HepG2 (cell line): ENCODE data around the gene FBXL20. TPM values are rescaled to one million over a fixed set of nuclear protein-coding genes. Genes with fewer than 3 reads are reported as not detected.
"Not testable (repeated sequence)": the region's sequence is repeated elsewhere in the genome, so short reads cannot be mapped to it uniquely, and the experiment has no call there.

Source experiments
- ATAC-seq: fragments of 200-7000 bp; cut with Tn5 transposase; 3 replicates; pipeline ENCODE4 v1.9.1; 2020; ENCODE audit warnings: mild to moderate bottlenecking, moderate library complexity
- BruUV-seq: library from RNA; stranded (reverse); fragments of 400-500 nt; replicated peaks from 2 replicates; lab custom pipeline; 2021; lab: Mats Ljungman, UMichigan
- CTCF ChIA-PET: fragments of 300-600 bp; formaldehyde crosslinking; extraction: SDS; loops from one replicate; lab custom pipeline; 2021; ENCODE audit warnings: low total read pairs, inconsistent platforms, low intra/inter-chr PET ratio; lab: Yijun Ruan, JAX
- POLR2A ChIA-PET: fragments of 350-600 bp; sonication (Branson Sonifier 250); formaldehyde crosslinking; loops from one replicate; lab custom pipeline; 2020; ENCODE audit warnings: antibody characterized with exemption, inconsistent platforms; lab: Yijun Ruan, JAX
- DNase-seq: peaks from one replicate; pipeline ENCODE4 v3.0.0-alpha.2; 2015; ENCODE audit warnings: low spot score
- FAIRE-seq: peaks from 3 replicates; lab custom pipeline; 2011; peaks lifted over from hg19 to GRCh38; lab: Jason Lieb, UNC
- H2AFZ ChIP-seq: one replicate; pipeline ENCODE4 v1.6.1; 2011; ENCODE audit warnings: low read length, inconsistent platforms
- H3K27ac ChIP-seq: fragments of 300-600 bp; 3 replicates; pipeline ENCODE4 v1.8.0; 2011; ENCODE audit warnings: mixed run types, mild to moderate bottlenecking, mixed read lengths, low read length, inconsistent platforms; ENCODE audit not compliant: insufficient read depth; ENCODE audit errors: extremely low read length
- H3K27me3 ChIP-seq, 2 experiments: fragments of 200-600 bp in 1 of 2; 2 replicates in 1 of 2; 3 replicates in 1 of 2; pipeline versions ENCODE4 v1.6.0 to v1.8.0; 2011; ENCODE audit warnings: low read length in 2 of 2, mild to moderate bottlenecking in 2 of 2, moderate library complexity in 2 of 2, inconsistent platforms in 1 of 2; ENCODE audit not compliant: insufficient read depth in 2 of 2, control insufficient read depth in 1 of 2
- H3K36me3 ChIP-seq, 2 experiments: fragments of 200-600 bp in 1 of 2; replicated peaks in 1 of 2; 2 replicates in 1 of 2; 3 replicates in 1 of 2; pipeline versions ENCODE4 v1.5.1 to v1.8.0; 2011; ENCODE audit warnings: low read length in 2 of 2, inconsistent platforms in 1 of 2; ENCODE audit not compliant: insufficient read depth in 2 of 2, control insufficient read depth in 1 of 2
- H3K4me1 ChIP-seq: 2 replicates; pipeline ENCODE4 v1.5.1; 2012; ENCODE audit warnings: low read length, inconsistent platforms; ENCODE audit not compliant: insufficient read depth
- H3K4me2 ChIP-seq: 2 replicates; pipeline ENCODE4 v1.6.0; 2011; ENCODE audit warnings: low read depth, low read length, inconsistent platforms
- H3K4me3 ChIP-seq, 3 experiments: fragments of 200-600 bp in 1 of 3; sonication (generic), shearing (Covaris generic) in 1 of 3; replicated peaks in 1 of 3; 2 replicates each; pipeline ENCODE4 v1.5.1; 2011 to 2016; ENCODE audit warnings: low read length in 3 of 3, inconsistent platforms in 2 of 3, low read depth in 2 of 3, mild to moderate bottlenecking in 2 of 3, control low read depth in 1 of 3, mixed read lengths in 1 of 3; ENCODE audit not compliant: insufficient read depth in 1 of 3
- H3K79me2 ChIP-seq: one replicate; pipeline ENCODE4 v1.6.1; 2011; ENCODE audit warnings: low read length, inconsistent platforms; ENCODE audit not compliant: insufficient read depth
- H3K9ac ChIP-seq: 2 replicates; pipeline ENCODE4 v1.6.0; 2011; ENCODE audit warnings: mild to moderate bottlenecking, low read depth, low read length, inconsistent platforms; ENCODE audit not compliant: insufficient read depth
- H3K9me3 ChIP-seq: 2 replicates; pipeline ENCODE4 v1.5.1; 2012; ENCODE audit warnings: mild to moderate bottlenecking, low read length
- H4K20me1 ChIP-seq: 2 replicates; pipeline ENCODE4 v1.6.0; 2011; ENCODE audit warnings: inconsistent platforms, mild to moderate bottlenecking, low read length, moderate library complexity; ENCODE audit not compliant: insufficient read depth
- HCFC1 ChIP-seq: fragments of 150-350 bp; IDR thresholded peaks from 2 replicates; pipeline ENCODE4 v1.6.1; 2014; ENCODE audit warnings: low read depth, low read length
- ZNF274 ChIP-seq: sonication (generic); formaldehyde crosslinking; IDR thresholded peaks from 2 replicates; pipeline ENCODE4 v1.5.1; 2020; ENCODE audit warnings: mild to moderate bottlenecking, missing genetic modification reagents
- WGBS: methylation state at CpG from one replicate; pipeline ENCODE4 v1.1.6; 2017; ENCODE audit warnings: low lambda C conversion rate; 5-methylcytosine and 5-hydroxymethylcytosine counted together
- in situ Hi-C: cut with HindIII; loops from 2 replicates; pipeline ENCODE4 v1.10.0; 2017; ENCODE audit warnings: low pct_unique_long_range_greater_than_20kb; ENCODE audit not compliant: extremely low pct_ligation_motif_present
- intact Hi-C: fragments of 100-400 bp; cut with micrococcal nuclease; formaldehyde crosslinking; loops from one replicate; pipeline ENCODE4 v1.10.0; 2022; ENCODE audit not compliant: unreplicated experiment
- polyA plus RNA-seq, 8 experiments: library from polyadenylated mRNA; depleted of rRNA in 3 of 8; stranded (reverse) in 7 of 8; unstranded in 1 of 8; fragments of >200 nt; fragmentation: Illumina TruSeq in 4 of 8; extraction: Trizol in 4 of 8; gene quantifications; 2 replicates each; pipeline versions ENCODE4 v1.2.1 to v1.2.3, GENCODE V29; 2011 to 2016; ENCODE audit warnings: low read depth in 4 of 8, missing spikeins in 1 of 8, mixed read lengths in 1 of 8; ENCODE audit not compliant: insufficient read depth in 1 of 8
- total RNA-seq, 5 experiments: library from RNA; depleted of rRNA; stranded (reverse); fragments of >200 nt; fragmentation: Illumina TruSeq; extraction: Trizol; gene quantifications; 2 replicates each; pipeline ENCODE4 v1.2.3, GENCODE V29; 2016; ENCODE audit warnings: low read depth in 1 of 5
- TF ChIP-seq, protein P1 (sequence below): sonication (generic); formaldehyde crosslinking; IDR thresholded peaks from 2 replicates; pipeline ENCODE4 v1.8.0; 2022; ENCODE audit warnings: mild to moderate bottlenecking, missing genetic modification reagents, borderline replicate concordance

The FBXL20 gene
- total and polyA plus RNA-seq, 2 of the 13 experiments (the other 11 are each of a cell fraction or from before 2014, with no cell fraction given): 10.2 to 10.3 TPM

GRCh38 chr17:39376434-39376833, 25.0 kb downstream of the FBXL20 start:
- POLR2A ChIA-PET: no interaction called here
- TF ChIP-seq HCFC1: no peak
- TF ChIP-seq, protein P1, sequence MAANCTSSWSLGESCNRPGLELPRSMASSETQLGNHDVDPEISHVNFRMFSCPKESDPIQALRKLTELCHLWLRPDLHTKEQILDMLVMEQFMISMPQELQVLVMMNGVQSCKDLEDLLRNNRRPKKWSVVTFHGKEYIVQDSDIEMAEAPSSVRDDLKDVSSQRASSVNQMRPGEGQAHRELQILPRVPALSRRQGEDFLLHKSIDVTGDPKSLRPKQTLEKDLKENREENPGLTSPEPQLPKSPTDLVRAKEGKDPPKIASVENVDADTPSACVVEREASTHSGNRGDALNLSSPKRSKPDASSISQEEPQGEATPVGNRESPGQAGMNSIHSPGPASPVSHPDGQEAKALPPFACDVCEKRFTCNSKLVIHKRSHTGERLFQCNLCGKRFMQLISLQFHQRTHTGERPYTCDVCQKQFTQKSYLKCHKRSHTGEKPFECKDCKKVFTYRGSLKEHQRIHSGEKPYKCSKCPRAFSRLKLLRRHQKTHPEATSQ (CRISPR knock-in tag): no peak
- TF ChIP-seq ZNF274: no peak
- intact Hi-C loops: no loop called here
- no peaks in the 10 kb centered on the region for H3K36me3 ChIP-seq
- H3K4me2 ChIP-seq: no peak overlapping the region
- no peak for DNase-seq
- H3K9me3 ChIP-seq: no peaks in the 10 kb centered on the region
- H3K4me1 ChIP-seq: no peaks in the 10 kb centered on the region
- CTCF ChIA-PET: no interaction called here
- peaks cover 5% of the 10 kb centered on the region for H3K79me2 ChIP-seq
- no TSS peak for BruUV-seq
- no peak overlapping the region for H2AFZ ChIP-seq
- no peak overlapping the region for H3K4me3 ChIP-seq
- WGBS: 92% methylated on average over 2 of the region's 2 CpGs
- no peak for FAIRE-seq
- H4K20me1 ChIP-seq: peaks cover 6% of the 10 kb centered on the region
- no peak overlapping the region for H3K9ac ChIP-seq
- H3K27me3 ChIP-seq: no peaks in the 10 kb centered on the region; a peak in 1 of 5 replicates
- in situ Hi-C loops: no loop called here
- no peak for ATAC-seq
- H3K27ac ChIP-seq: no peak overlapping the region

- H3K9me3 ChIP-seq, H3K27ac ChIP-seq, ATAC-seq, CTCF ChIA-PET, BruUV-seq, POLR2A ChIA-PET, H3K36me3 ChIP-seq, H3K79me2 ChIP-seq, in situ Hi-C loops, intact Hi-C loops, DNase-seq, H3K4me1 ChIP-seq, H4K20me1 ChIP-seq, H3K4me3 ChIP-seq, H3K9ac ChIP-seq, H3K27me3 ChIP-seq, H2AFZ ChIP-seq, H3K4me2 ChIP-seq, FAIRE-seq: not testable (repeated sequence)
- WGBS: 98% methylated on average over 4 of the region's 4 CpGs
Observed at GRCh38 chr17:39367805-39368204, 33.6 kb downstream of the FBXL20 start.
